Measurements from ENCODE around the gene CCDC88B. TPM values are rescaled to one million over a fixed set of nuclear protein-coding genes. Genes with fewer than 3 reads are reported as not detected.
A peak's percentile ranks its signal among the peaks of the same experiment; 100 is the strongest.

CCDC88B gene
- total RNA-seq, 1 experiment from 2014 or later, result 11.2 TPM

DNA sequence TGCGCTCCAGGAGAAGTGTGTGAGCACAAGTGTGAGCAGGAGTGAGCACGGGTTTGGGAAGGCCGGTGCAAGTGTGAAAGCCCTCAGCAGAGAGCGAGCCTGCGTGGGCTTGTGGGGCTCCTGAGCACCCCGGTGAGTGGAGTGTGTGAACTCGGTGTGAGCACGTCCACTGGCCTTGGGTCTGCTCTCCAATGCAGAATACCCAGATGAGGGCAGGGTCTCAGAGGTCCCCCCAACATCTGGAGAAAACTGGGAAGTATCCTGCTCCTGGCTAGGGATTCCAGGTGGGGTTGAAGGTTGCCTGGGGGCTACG is 33.5 kb upstream of the CCDC88B start:
- H2BK15ac ChIP-seq (ENCODE audit: low read depth, low read length), result no peak overlapping the region
- no peak overlapping the region for H3T11ph ChIP-seq (ENCODE audit: low read length)
- TF ChIP-seq, protein P1, sequence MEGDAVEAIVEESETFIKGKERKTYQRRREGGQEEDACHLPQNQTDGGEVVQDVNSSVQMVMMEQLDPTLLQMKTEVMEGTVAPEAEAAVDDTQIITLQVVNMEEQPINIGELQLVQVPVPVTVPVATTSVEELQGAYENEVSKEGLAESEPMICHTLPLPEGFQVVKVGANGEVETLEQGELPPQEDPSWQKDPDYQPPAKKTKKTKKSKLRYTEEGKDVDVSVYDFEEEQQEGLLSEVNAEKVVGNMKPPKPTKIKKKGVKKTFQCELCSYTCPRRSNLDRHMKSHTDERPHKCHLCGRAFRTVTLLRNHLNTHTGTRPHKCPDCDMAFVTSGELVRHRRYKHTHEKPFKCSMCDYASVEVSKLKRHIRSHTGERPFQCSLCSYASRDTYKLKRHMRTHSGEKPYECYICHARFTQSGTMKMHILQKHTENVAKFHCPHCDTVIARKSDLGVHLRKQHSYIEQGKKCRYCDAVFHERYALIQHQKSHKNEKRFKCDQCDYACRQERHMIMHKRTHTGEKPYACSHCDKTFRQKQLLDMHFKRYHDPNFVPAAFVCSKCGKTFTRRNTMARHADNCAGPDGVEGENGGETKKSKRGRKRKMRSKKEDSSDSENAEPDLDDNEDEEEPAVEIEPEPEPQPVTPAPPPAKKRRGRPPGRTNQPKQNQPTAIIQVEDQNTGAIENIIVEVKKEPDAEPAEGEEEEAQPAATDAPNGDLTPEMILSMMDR (conservative IDR thresholded peaks at IDR 0.05), result no peak
- no peak overlapping the region for H2BK20ac ChIP-seq (ENCODE audit: low read depth, low read length, poor library complexity, severe bottlenecking)
- H2BK12ac ChIP-seq (ENCODE audit: insufficient read length, low read depth, low read length), result no peak overlapping the region
- no peak overlapping the region for H3K18ac ChIP-seq (ENCODE audit: insufficient read length, low read depth, low read length)
- Mint-ChIP-seq H3K27me3 (ENCODE audit: low read depth) (peaks cover 21% of the 10 kb centered on the region), H3K9me3 (no peaks in the 10 kb centered on the region), H3K36me3 (ENCODE audit: insufficient read depth in 1 of 3, low read depth in 3 of 3) (peaks cover 7 to 9% (median 8%) of the 10 kb centered on the region in 3 experiments; a peak in 5 of 7 replicates), H3K4me3 (peak overlapping the region; percentile 90 to 92), H3K4me1 (peaks cover 13% of the 10 kb centered on the region in 2 experiments), H3K27ac (peak overlapping the region; percentile 26 to 96 (median 31); a peak in 4 of 7 replicates)
- no peak overlapping the region for H3K56ac ChIP-seq (ENCODE audit: insufficient read length, low read depth, low read length)
- H3K9ac ChIP-seq (ENCODE audit: extremely low read depth, insufficient read length, low read length), result peak overlapping the region; percentile 37
- H2BK5ac ChIP-seq (ENCODE audit: insufficient read length, low read length), result no peak overlapping the region
- H4K8ac ChIP-seq (replicated peaks; ENCODE audit: insufficient read length, low read depth, low read length), result no peak overlapping the region
- H4K5ac ChIP-seq (ENCODE audit: insufficient read length, low read depth, low read length), result no peak overlapping the region
- peak overlapping the region; percentile 87 for H3K4me2 ChIP-seq (ENCODE audit: insufficient read depth, insufficient read length, low read length)
- H3K27me3 ChIP-seq (ENCODE audit: insufficient read depth, low read length), result no peaks in the 10 kb centered on the region; the same call in 1 of the 2 replicates
- peaks cover 10% of the 10 kb centered on the region for H3K23me2 ChIP-seq (ENCODE audit: insufficient read length, low read depth, low read length, poor library complexity, severe bottlenecking)
- H3K4me1 ChIP-seq (ENCODE audit: insufficient read depth, low read length), result peaks cover 2% of the 10 kb centered on the region; the same call in 1 of the 2 replicates
- no peak overlapping the region for H3K4ac ChIP-seq (ENCODE audit: low read depth, low read length)
- H3K9me3 ChIP-seq (ENCODE audit: control insufficient read depth, low read depth, low read length), result no peaks in the 10 kb centered on the region
- peak overlapping the region; percentile 9; the same call in 1 of the 2 replicates for H3K14ac ChIP-seq (ENCODE audit: insufficient read depth, low read length)
- H4K91ac ChIP-seq (ENCODE audit: insufficient read length, low read depth, low read length), result no peak overlapping the region
- no peak overlapping the region for H2AK5ac ChIP-seq (ENCODE audit: insufficient read length, low read length)
- WGBS (ENCODE audit: extremely low coverage, insufficient read length, low lambda C conversion rate), result no CpG with 5 or more reads among the region's 9 CpGs
- peaks cover 3% of the 10 kb centered on the region; the same call in 1 of the 2 replicates for H3K79me2 ChIP-seq (ENCODE audit: insufficient read depth, low read length)
- no peak overlapping the region for H2AFZ ChIP-seq (ENCODE audit: low read length)
- no peak overlapping the region for H2BK120ac ChIP-seq (ENCODE audit: low read depth, low read length, poor library complexity, severe bottlenecking)
- no peak for DNase-seq
- no peak overlapping the region for H3K23ac ChIP-seq (ENCODE audit: insufficient read length, low read depth, low read length)
- H4K20me1 ChIP-seq (ENCODE audit: control insufficient read depth, insufficient read depth, insufficient read length), result no peaks in the 10 kb centered on the region
- H3K79me1 ChIP-seq (ENCODE audit: insufficient read depth, low read depth, low read length, poor library complexity, severe bottlenecking), result peaks cover 5% of the 10 kb centered on the region
- H3K27ac ChIP-seq (ENCODE audit: insufficient read length, low read depth, low read length), result no peak overlapping the region

Measured in H9 (cell line).